NCI-H1092 treated with DMSO at 0.1 percent for 48 hours (cell line): Measurements from ENCODE around the gene CNOT6.
"Not testable (repeated sequence)": the region's sequence is repeated elsewhere in the genome, so short reads cannot be mapped to it uniquely, and the experiment has no call there.

Source experiments
- DNase-seq: peaks from one replicate; lab custom pipeline; 2025; lab: John Stamatoyannopoulos, UW

CNOT6 gene

GRCh38 chr5:180519098-180519497 lies 24.9 kb downstream of the CNOT6 start:
- no peak for DNase-seq

GRCh38 chr5:180521101-180521500 lies 26.9 kb downstream of the CNOT6 start:
- no peak for DNase-seq

- no peak for DNase-seq
These were observed 27.4 kb downstream of the CNOT6 start for GRCh38 chr5:180521591-180521990.

DNA sequence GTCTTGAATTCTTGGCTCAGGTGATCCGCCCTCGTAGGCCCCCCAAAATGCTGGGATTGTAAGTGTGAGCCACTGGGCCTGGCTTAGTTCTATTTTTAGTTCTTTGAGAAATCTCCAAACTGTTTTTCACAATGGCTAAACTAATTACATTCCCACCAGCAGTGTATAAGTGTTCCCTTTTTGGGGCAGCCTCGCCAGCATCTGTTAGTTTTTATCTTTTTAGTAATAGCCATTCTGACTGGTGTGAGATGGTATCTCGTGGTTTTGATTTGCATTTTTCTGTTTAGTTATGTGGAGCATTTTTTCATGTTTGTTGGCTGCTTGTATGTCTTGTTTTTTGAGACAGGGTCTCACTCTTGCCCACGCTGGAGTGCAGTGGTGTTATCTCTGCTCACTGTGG lies 28.2 kb downstream of the CNOT6 start:
- DNase-seq: no peak

GRCh38 chr5:180523629-180524466 lies 29.7 kb downstream of the CNOT6 start:
- no peak for DNase-seq

DNA sequence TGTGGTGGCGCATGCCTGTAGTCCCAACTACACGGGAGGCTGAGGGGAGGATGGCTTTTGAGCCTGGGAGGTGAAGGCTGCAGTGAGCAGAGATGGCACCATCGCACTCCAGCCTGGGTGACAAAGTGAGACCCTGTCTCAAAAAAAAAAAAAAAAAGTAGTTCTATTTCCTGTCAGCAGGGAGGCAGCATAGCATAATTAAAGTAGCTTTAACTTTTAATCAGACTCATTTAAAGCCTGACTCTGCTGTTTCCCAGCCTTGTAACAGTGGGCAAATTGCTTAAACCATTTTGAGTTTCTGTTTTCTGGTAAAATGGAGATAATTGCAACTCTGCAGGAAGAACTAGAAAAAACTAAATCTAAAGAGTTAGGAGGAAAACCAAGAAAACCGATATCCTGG lies 31.2 kb downstream of the CNOT6 start:
- no peak for DNase-seq

DNA sequence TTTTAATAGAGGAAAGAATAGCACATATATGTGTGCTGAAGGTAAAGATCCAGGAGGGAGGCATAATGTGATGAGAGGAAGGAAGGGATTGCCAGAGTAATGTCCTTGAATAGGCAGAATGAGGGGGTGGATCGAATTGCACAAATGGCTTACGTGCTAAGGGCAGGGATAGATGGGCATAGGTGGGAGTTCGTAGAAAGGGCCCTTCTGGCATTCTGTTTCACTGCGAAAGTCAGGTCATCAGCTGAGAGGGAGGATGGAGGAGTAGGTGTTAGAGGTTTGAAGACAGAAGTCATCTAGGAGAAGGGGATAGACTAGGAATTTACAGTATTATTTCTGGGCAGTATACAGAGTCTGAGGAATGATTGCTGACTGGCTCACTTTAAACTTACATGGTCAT lies 32.1 kb downstream of the CNOT6 start:
- DNase-seq: no peak

- DNase-seq: no peak
These were observed 33.5 kb downstream of the CNOT6 start for GRCh38 chr5:180527659-180528058.

DNA sequence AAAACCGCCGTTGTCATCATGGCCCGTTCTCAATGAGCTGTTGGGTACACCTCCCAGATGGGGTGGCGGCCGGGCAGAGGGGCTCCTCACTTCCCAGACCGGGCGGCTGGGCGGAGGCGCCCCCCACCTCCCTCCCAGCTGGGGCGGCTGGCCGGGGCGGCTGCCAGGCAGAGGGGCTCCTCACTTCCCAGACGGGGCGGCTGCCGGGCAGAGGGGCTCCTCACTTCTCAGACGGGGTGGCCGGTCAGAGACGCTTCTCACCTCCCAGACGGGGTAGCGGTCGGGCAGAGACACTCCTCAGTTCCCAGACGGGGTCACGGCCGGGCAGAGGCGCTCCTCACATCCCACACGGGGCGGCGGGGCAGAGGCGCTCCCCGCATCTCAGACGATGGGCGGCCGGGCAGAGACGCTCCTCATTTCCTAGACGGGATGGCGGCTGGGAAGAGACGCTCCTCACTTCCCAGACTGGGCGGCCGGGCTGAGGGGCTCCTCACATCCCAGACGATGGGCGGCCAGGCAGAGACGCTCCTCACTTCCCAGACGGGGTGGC lies 36.9 kb downstream of the CNOT6 start:
- not testable (repeated sequence) for DNase-seq

- DNase-seq: no peak
These were observed 38.1 kb downstream of the CNOT6 start for GRCh38 chr5:180532268-180532667.

DNA sequence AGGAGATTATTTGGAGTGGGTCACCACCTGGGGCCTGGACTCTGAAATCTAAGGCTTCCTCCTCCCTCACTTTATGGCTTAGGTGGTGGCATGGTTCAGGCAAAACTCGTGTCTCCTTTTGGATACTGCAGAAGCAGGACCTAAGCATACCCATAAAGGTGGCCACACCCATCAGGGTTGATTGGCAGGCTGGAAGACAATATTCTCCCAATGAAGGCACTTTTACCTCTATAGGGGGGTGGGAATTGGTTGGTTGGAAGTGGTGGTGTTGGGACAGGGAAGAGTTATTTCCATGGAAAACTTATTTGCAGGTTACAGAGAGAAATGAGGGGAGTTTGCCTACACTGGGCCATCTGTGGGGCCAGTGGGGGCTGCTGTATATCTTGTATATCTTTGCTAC lies 39.7 kb downstream of the CNOT6 start:
- no peak for DNase-seq

DNA sequence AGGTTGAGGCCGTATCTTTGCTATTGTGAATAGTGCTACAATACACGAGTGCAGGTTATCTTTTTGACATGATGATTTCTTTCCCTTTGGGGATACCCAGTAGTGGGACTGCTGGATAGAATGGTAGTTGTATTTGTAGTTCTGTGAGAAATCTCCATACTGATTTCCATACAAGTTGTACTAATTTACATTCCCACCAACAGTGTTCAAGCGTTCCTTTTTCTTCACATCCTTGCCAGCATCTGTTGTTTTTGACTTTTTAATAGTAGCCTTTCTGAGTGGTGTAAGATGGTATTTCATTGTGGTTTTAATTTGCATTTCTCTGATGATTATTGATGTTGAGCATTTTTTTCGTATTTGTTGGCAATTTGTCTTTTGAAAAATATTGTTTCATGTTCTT lies 41.4 kb downstream of the CNOT6 start:
- no peak for DNase-seq

- DNase-seq: no peak
These were observed 46.0 kb downstream of the CNOT6 start for GRCh38 chr5:180540050-180540694.

DNA sequence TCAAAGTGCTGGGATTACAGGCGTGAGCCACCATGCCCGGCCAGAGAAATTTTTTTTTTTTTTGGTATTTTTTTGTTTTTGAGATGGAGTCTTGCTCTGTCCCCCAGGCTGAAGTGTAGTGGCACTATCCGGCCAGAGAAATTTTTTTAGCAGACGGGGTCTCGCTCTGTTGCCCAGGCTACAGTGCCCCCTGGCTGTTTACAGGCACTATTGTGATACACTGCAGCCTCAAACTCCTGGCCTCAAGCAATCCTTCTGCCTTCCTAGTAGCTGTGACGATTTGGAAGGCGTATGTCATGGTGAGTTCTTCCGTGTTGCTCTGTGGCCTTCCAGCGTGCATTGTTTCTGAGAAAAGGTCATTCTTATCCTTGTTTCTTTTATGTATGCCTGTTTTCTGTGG lies 47.5 kb downstream of the CNOT6 start:
- no peak for DNase-seq

DNA sequence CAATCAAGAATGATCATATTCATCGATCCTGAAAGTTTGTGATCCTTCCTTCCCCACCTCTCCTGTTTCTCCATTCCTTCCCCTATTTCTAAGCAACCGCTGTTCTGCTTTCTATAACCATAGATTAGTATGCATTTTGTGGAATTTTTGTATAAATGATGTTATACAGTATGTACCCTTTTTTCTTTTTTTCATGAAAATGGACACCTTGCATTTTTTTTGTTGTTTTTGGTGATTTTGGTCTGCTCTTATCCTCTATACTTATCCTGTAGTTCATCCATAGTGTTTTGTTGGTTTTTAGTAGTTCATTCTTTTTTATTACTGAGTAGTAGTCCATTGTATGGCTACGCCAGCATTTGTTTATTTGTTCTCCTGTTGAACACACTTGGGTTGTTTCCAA lies 51.1 kb downstream of the CNOT6 start:
- no peak for DNase-seq

- DNase-seq: no peak
These were observed 54.4 kb downstream of the CNOT6 start for GRCh38 chr5:180548563-180548962.

DNA sequence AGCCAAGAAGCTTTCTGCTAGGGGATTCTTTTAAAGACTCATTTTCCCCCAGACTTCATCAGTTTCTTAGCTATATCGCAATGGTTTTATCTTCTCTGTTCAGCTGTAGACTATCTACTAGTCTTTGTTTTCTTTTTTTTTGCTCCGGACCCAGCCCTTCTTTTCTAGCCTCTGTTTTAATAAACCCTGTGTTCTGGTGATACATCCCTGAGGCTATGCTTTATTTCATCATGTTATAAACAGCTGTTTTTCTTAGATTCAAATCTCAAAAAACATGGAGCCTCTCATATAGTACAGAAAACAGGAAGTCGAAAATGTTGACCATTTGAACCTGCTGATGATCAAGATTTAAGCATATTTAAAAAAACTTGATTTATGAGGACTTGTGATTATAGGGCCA lies 59.4 kb downstream of the CNOT6 start:
- DNase-seq: no peak

GRCh38 chr5:180555168-180555921 lies 61.2 kb downstream of the CNOT6 start:
- no peak for DNase-seq

DNA sequence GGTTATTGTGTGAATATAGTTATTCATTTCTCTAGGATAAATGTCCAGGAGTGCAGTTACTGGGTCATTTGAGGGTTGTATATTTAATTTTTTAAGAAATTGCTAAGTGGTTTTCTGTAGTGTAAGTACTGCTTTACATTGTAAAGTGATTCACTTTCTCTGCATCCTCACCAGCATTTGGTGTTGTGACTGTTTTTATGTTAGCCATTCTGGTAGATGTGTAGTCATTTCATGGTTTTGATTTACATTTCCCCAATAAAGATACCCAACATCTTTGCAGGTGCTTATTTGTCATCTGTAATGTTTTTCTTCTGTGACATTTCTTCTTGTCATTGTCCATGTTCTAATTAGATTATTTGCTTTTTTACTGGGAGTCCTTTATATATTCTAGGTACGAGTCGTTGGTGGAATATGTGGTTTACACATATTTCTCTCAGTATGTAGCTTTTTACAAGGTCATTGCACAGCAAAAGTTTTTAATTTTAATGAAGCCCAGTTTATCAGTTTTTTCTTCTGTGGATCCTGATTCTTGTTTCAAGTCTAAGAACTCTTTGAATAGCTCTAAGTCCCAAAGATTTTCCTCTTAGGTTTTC lies 63.1 kb downstream of the CNOT6 start:
- DNase-seq: no peak

DNA sequence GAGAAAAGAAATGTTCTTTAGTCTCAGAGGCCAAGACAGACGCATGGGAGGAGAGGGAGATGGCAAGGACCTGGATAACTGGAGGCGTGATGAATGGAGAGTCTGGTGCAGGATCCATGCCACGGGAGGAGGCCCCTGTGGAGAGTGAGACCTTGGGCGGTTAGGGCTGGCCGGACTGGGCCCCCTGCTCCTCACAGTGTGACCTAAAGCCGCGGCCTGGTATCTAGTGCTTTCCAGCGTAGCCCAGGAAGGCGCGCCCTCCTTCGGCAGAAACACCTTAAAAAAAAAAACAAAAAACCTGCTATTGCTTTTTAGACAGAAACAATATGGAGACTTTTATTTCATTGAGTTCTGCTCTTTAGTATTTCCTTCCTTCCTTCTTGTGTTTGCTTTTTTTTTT lies 64.1 kb downstream of the CNOT6 start:
- DNase-seq: no peak

DNA sequence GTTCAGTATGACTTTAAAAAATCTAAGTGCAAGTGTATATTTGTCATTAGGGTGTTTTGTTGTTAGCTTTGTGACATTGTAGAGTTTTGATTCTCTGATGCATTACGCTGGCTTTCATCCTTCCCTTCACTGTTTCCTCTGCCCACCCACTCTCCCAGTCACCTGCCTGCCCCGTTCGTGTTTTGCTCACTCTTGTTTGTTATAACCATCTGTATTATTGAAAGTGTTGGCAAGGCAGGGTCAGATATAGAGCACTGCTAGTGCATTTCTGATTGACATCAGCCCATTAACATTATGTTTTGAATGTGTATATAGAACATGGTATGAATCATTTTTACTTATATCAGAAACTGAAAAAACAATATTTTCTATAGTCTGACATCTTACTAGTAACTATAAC lies 69.8 kb downstream of the CNOT6 start:
- DNase-seq: no peak

GRCh38 chr5:180568914-180569313 lies 74.7 kb downstream of the CNOT6 start:
- DNase-seq: no peak
